Measurements from ENCODE around the gene BRMS1. TPM values are rescaled to one million over a fixed set of nuclear protein-coding genes. Genes with fewer than 3 reads are reported as not detected.
"Not testable (repeated sequence)": the region's sequence is repeated elsewhere in the genome, so short reads cannot be mapped to it uniquely, and the experiment has no call there.

BRMS1 gene
- total RNA-seq (2014; rRNA removed; shearing (Covaris generic)) = 70.2 and 70.5 TPM in 2 replicates
- polyA plus RNA-seq (2015; cell fraction: cytosol; rRNA removed) = 61.1 and 64.3 TPM in 2 replicates
- 35.5 and 36.4 TPM in 2 replicates for polyA plus RNA-seq (2015; cell fraction: nucleus; rRNA removed)

- peak; percentile 95 for DNase-seq (ENCODE audit: low read depth, low spot score)
- in situ Hi-C loops (cut with HindIII; ENCODE audit: low pct_unique_long_range_greater_than_20kb, low sequenced_read_pairs) = no loop called here
Observed at GRCh38 chr11:66344550-66345315, at the start of gene BRMS1. TSS of gene BRMS1 (minus strand) at chr11:66345104. CDS start at chr11:66342234, 2,870 bp downstream.

GRCh38 chr11:66393954-66394353 is 49.0 kb upstream of the BRMS1 start:
- in situ Hi-C loops (cut with HindIII; ENCODE audit: low pct_unique_long_range_greater_than_20kb, low sequenced_read_pairs) = no loop called here
- DNase-seq (ENCODE audit: low read depth, low spot score) = no peak

GRCh38 chr11:66391322-66391721 is 46.4 kb upstream of the BRMS1 start:
- in situ Hi-C loops (cut with HindIII; ENCODE audit: low pct_unique_long_range_greater_than_20kb, low sequenced_read_pairs) = no loop called here
- no peak for DNase-seq (ENCODE audit: low read depth, low spot score)

GRCh38 chr11:66388780-66389386 is 44.0 kb upstream of the BRMS1 start:
- peak; percentile 81 for DNase-seq (ENCODE audit: low read depth, low spot score)
- in situ Hi-C loops (cut with HindIII; ENCODE audit: low pct_unique_long_range_greater_than_20kb, low sequenced_read_pairs) = no loop called here

- DNase-seq (ENCODE audit: low read depth, low spot score) = peak; percentile 85
- in situ Hi-C loops (cut with HindIII; ENCODE audit: low pct_unique_long_range_greater_than_20kb, low sequenced_read_pairs) = no loop called here
Observed at GRCh38 chr11:66386171-66387069, 41.5 kb upstream of the BRMS1 start.

GRCh38 chr11:66384316-66384715 is 39.4 kb upstream of the BRMS1 start:
- DNase-seq (ENCODE audit: low read depth, low spot score); in situ Hi-C loops (cut with HindIII; ENCODE audit: low pct_unique_long_range_greater_than_20kb, low sequenced_read_pairs): not testable (repeated sequence)

- in situ Hi-C loops (cut with HindIII; ENCODE audit: low pct_unique_long_range_greater_than_20kb, low sequenced_read_pairs); DNase-seq (ENCODE audit: low read depth, low spot score): not testable (repeated sequence)
Observed at GRCh38 chr11:66380264-66380663, 35.4 kb upstream of the BRMS1 start.

- in situ Hi-C loops (cut with HindIII; ENCODE audit: low pct_unique_long_range_greater_than_20kb, low sequenced_read_pairs); DNase-seq (ENCODE audit: low read depth, low spot score): not testable (repeated sequence)
Observed at GRCh38 chr11:66373690-66374287, 28.9 kb upstream of the BRMS1 start.

- in situ Hi-C loops (cut with HindIII; ENCODE audit: low pct_unique_long_range_greater_than_20kb, low sequenced_read_pairs) = no loop called here
Observed at GRCh38 chr11:66373265-66373664, 28.4 kb upstream of the BRMS1 start.

GRCh38 chr11:66371627-66372415 is 26.9 kb upstream of the BRMS1 start, which contains the start of gene SLC29A2:
TSS of gene SLC29A2 (minus strand) at chr11:66371760. CDS start at chr11:66371591, 169 bp downstream.
- in situ Hi-C loops (cut with HindIII; ENCODE audit: low pct_unique_long_range_greater_than_20kb, low sequenced_read_pairs) = no loop called here
- DNase-seq (ENCODE audit: low read depth, low spot score) = peak; percentile 32

More at GRCh38 chr11:66373265-66373664, 28.4 kb upstream of the BRMS1 start:
- no peak for DNase-seq (ENCODE audit: low read depth, low spot score)

- in situ Hi-C loops (cut with HindIII; ENCODE audit: low pct_unique_long_range_greater_than_20kb, low sequenced_read_pairs) = no loop called here
- DNase-seq (ENCODE audit: low read depth, low spot score) = no peak
Observed at GRCh38 chr11:66369073-66369894, 24.4 kb upstream of the BRMS1 start.

GRCh38 chr11:66368484-66368883 is 23.6 kb upstream of the BRMS1 start:
- in situ Hi-C loops (cut with HindIII; ENCODE audit: low pct_unique_long_range_greater_than_20kb, low sequenced_read_pairs) = no loop called here
- no peak for DNase-seq (ENCODE audit: low read depth, low spot score)

- in situ Hi-C loops (cut with HindIII; ENCODE audit: low pct_unique_long_range_greater_than_20kb, low sequenced_read_pairs) = no loop called here
- no peak for DNase-seq (ENCODE audit: low read depth, low spot score)
Observed at GRCh38 chr11:66367561-66368312, 22.8 kb upstream of the BRMS1 start.

GRCh38 chr11:66366844-66367477 is 22.1 kb upstream of the BRMS1 start:
- in situ Hi-C loops (cut with HindIII; ENCODE audit: low pct_unique_long_range_greater_than_20kb, low sequenced_read_pairs) = no loop called here
- no peak for DNase-seq (ENCODE audit: low read depth, low spot score)

Data from SK-MEL-5 (cell line).